H7 (cell line): ENCODE data around the gene DIRAS2. TPM values are rescaled to one million over a fixed set of nuclear protein-coding genes. Genes with fewer than 3 reads are reported as not detected.
A peak's percentile ranks its signal among the peaks of the same experiment; 100 is the strongest.
"Not testable (repeated sequence)": the region's sequence is repeated elsewhere in the genome, so short reads cannot be mapped to it uniquely, and the experiment has no call there.

ENCODE experiments used
- DNase-seq: peaks from one replicate; pipeline ENCODE4 v3.0.0; 2012
- H3K27me3 ChIP-seq: 2 replicates; pipeline ENCODE4 v1.6.0; 2011; ENCODE audit warnings: mild to moderate bottlenecking, low read length; ENCODE audit not compliant: control insufficient read depth, insufficient read depth
- H3K36me3 ChIP-seq: replicated peaks from 2 replicates; pipeline ENCODE4 v1.5.1; 2011; ENCODE audit warnings: low read length; ENCODE audit not compliant: control insufficient read depth, insufficient read depth
- H3K4me3 ChIP-seq: 2 replicates; pipeline ENCODE4 v1.5.1; 2011; ENCODE audit warnings: low read depth, mild to moderate bottlenecking, control low read depth, low read length, moderate library complexity; ENCODE audit not compliant: insufficient read depth
- total RNA-seq: library from RNA; depleted of rRNA; stranded (reverse); fragments of >200 nt; shearing (Covaris generic); gene quantifications from 2 replicates; pipeline ENCODE4 v1.2.3, GENCODE V29; 2014; rRNA removed

The DIRAS2 gene
- 0.11 and 0.28 TPM in 2 replicates for total RNA-seq

GRCh38 chr9:90642570-90643539 is at the start of gene DIRAS2:
TSS of gene DIRAS2 (minus strand) at chr9:90642824. CDS start at chr9:90613827, 28,997 bp downstream.
- H3K4me3 ChIP-seq: peak within 1 kb of the TSS; percentile 43
- H3K36me3 ChIP-seq: no peaks in the 10 kb centered on the region
- peak; percentile 84 for DNase-seq
- peaks cover 13% of the 10 kb centered on the region for H3K27me3 ChIP-seq

- Histone ChIP-seq H3K4me3 (no peak overlapping the region), H3K27me3 (no peaks in the 10 kb centered on the region), H3K36me3 (no peaks in the 10 kb centered on the region)
- DNase-seq: no peak
These were observed 42.1 kb upstream of the DIRAS2 start for GRCh38 chr9:90684736-90685135.

GRCh38 chr9:90684106-90684505 is 41.5 kb upstream of the DIRAS2 start:
- Histone ChIP-seq H3K4me3 (no peak overlapping the region), H3K36me3 (no peaks in the 10 kb centered on the region), H3K27me3 (no peaks in the 10 kb centered on the region)
- DNase-seq: no peak

GRCh38 chr9:90680534-90680933 is 37.9 kb upstream of the DIRAS2 start:
- Histone ChIP-seq H3K27me3 (no peaks in the 10 kb centered on the region), H3K36me3 (no peaks in the 10 kb centered on the region), H3K4me3 (no peak overlapping the region)
- DNase-seq: no peak

- Histone ChIP-seq H3K4me3 (no peak overlapping the region), H3K36me3 (no peaks in the 10 kb centered on the region), H3K27me3 (no peaks in the 10 kb centered on the region)
- DNase-seq: peak; percentile 60
These were observed 22.4 kb upstream of the DIRAS2 start for GRCh38 chr9:90665072-90665471.

GRCh38 chr9:90659650-90660364 is 17.2 kb upstream of the DIRAS2 start:
- Histone ChIP-seq H3K4me3 (no peak overlapping the region), H3K27me3 (no peaks in the 10 kb centered on the region), H3K36me3 (no peaks in the 10 kb centered on the region)
- no peak for DNase-seq

GRCh38 chr9:90658783-90659182 is 16.2 kb upstream of the DIRAS2 start:
- H3K36me3 ChIP-seq: no peaks in the 10 kb centered on the region
- no peak overlapping the region for H3K4me3 ChIP-seq
- H3K27me3 ChIP-seq: no peaks in the 10 kb centered on the region
- no peak for DNase-seq

- Histone ChIP-seq H3K27me3 (no peaks in the 10 kb centered on the region), H3K4me3 (no peak overlapping the region)
These were observed 15.6 kb upstream of the DIRAS2 start for GRCh38 chr9:90658181-90658580.

GRCh38 chr9:90656876-90657275 is 14.3 kb upstream of the DIRAS2 start:
- H3K4me3 ChIP-seq, DNase-seq, H3K27me3 ChIP-seq, H3K36me3 ChIP-seq: not testable (repeated sequence)

More at GRCh38 chr9:90658181-90658580, 15.6 kb upstream of the DIRAS2 start:
- no peak for DNase-seq
- H3K36me3 ChIP-seq: no peaks in the 10 kb centered on the region

GRCh38 chr9:90651246-90651645 is 8.6 kb upstream of the DIRAS2 start:
- no peaks in the 10 kb centered on the region for H3K36me3 ChIP-seq
- no peak for DNase-seq
- no peak overlapping the region for H3K4me3 ChIP-seq
- no peaks in the 10 kb centered on the region for H3K27me3 ChIP-seq

- Histone ChIP-seq H3K4me3 (no peak overlapping the region), H3K36me3 (no peaks in the 10 kb centered on the region), H3K27me3 (peaks cover 2% of the 10 kb centered on the region; the same call in 1 of the 2 replicates)
- no peak for DNase-seq
These were observed 5.2 kb upstream of the DIRAS2 start for GRCh38 chr9:90647843-90648242.

- DNase-seq: no peak
- Histone ChIP-seq H3K4me3 (no peak overlapping the region), H3K36me3 (no peaks in the 10 kb centered on the region), H3K27me3 (peaks cover 13% of the 10 kb centered on the region)
These were observed 3.1 kb upstream of the DIRAS2 start for GRCh38 chr9:90645721-90646120.

GRCh38 chr9:90641884-90642487 is 638 bp downstream of the DIRAS2 start:
- Histone ChIP-seq H3K4me3 (no peak overlapping the region), H3K36me3 (no peaks in the 10 kb centered on the region), H3K27me3 (peaks cover 13% of the 10 kb centered on the region)
- DNase-seq: no peak

GRCh38 chr9:90641086-90641485 is 1.5 kb downstream of the DIRAS2 start:
- Histone ChIP-seq H3K27me3 (peaks cover 13% of the 10 kb centered on the region), H3K4me3 (no peak overlapping the region), H3K36me3 (no peaks in the 10 kb centered on the region)
- DNase-seq: no peak
